Heart left ventricle (tissue), 16 donors: ENCODE results near the gene OGDH. TPM values are rescaled to one million over a fixed set of nuclear protein-coding genes. Genes with fewer than 3 reads are reported as not detected.
A peak's percentile ranks its signal among the peaks of the same experiment; 100 is the strongest.

ENCODE experiments used
- ATAC-seq, 4 donors: fragments of 200-7000 bp; cut with Tn5 transposase; one replicate each; pipeline ENCODE4 v1.9.1; 2020 to 2022; ENCODE audit warnings: moderate library complexity in 4 of 4, mild to moderate bottlenecking in 3 of 4, moderate number of reproducible peaks in 1 of 4
- DNase-seq, 5 donors: peaks; one replicate each; pipeline ENCODE4 v3.0.0-alpha.2; 2020
- H3K27ac ChIP-seq, 12 donors: fragments of 200-600 bp; sonication (generic) in 4 of 12; one replicate each; pipeline versions ENCODE4 v1.5.0 to v1.8.0; 2016 to 2022; ENCODE audit warnings: mild to moderate bottlenecking in 2 of 12
- H3K27me3 ChIP-seq, 9 donors: fragments of 200-600 bp; sonication (generic) in 2 of 9; one replicate each; pipeline versions ENCODE4 v1.5.1 to v1.8.0; 2016 to 2022; ENCODE audit warnings: mild to moderate bottlenecking in 3 of 9
- H3K36me3 ChIP-seq, 9 donors: fragments of 200-600 bp; sonication (generic) in 2 of 9; one replicate each; pipeline versions ENCODE4 v1.5.0 to v1.8.0; 2018 to 2022; ENCODE audit warnings: mild to moderate bottlenecking in 2 of 9
- H3K4me1 ChIP-seq, 12 donors: fragments of 200-600 bp; sonication (generic) in 4 of 12; one replicate each; pipeline versions ENCODE4 v1.5.0 to v1.8.0; 2016 to 2022; ENCODE audit warnings: mild to moderate bottlenecking in 3 of 12
- H3K4me3 ChIP-seq, 12 donors: fragments of 200-600 bp; sonication (generic) in 4 of 12; one replicate each; pipeline versions ENCODE4 v1.5.0 to v1.8.0; 2017 to 2022; ENCODE audit warnings: mild to moderate bottlenecking in 9 of 12, moderate library complexity in 4 of 12
- H3K9me3 ChIP-seq, 12 donors: fragments of 200-600 bp; sonication (generic) in 4 of 12; one replicate each; pipeline versions ENCODE4 v1.5.0 to v1.8.0; 2016 to 2022; ENCODE audit warnings: mild to moderate bottlenecking in 1 of 12
- CTCF ChIP-seq, 12 donors: fragments of 200-600 bp; sonication (generic) in 4 of 12; IDR thresholded peaks; one replicate each; pipeline versions ENCODE4 v1.5.0 to v1.8.0; 2018 to 2022; ENCODE audit warnings: antibody characterized with exemption in 12 of 12, mild to moderate bottlenecking in 5 of 12
- POLR2A ChIP-seq, 2 donors: fragments of 450-650 bp; IDR thresholded peaks; one replicate each; pipeline ENCODE4 v1.6.1; 2017; ENCODE audit warnings: antibody characterized with exemption in 2 of 2, mild to moderate bottlenecking in 2 of 2, moderate library complexity in 2 of 2
- WGBS, 4 donors: extraction: QIAGEN DNeasy Blood & Tissue Kit in 2 of 4; methylation state at CpG; one replicate each; pipeline versions ENCODE4 v1.1.5 to v1.1.7; 2013 to 2018; 5-methylcytosine and 5-hydroxymethylcytosine counted together
- intact Hi-C, 10 donors: fragments of 100-400 bp; cut with DNase I; formaldehyde crosslinking; loops; one replicate each; pipeline versions ENCODE4 v1.11.1 to v1.14.2; 2022
- polyA plus RNA-seq, 2 donors: library from polyadenylated mRNA; stranded (reverse); fragments of 200-250 nt; gene quantifications; one replicate each; pipeline ENCODE4 v1.2.3, GENCODE V29; 2013
- total RNA-seq, 9 donors: library from RNA; depleted of rRNA in 2 of 9; stranded (reverse); fragments of >200 nt in 2 of 9; fragmentation: NEBNext Ultra II Directional in 3 of 9; extraction: Animal tissue kit (Norgen Biotek cat#: 25700) in 3 of 9; gene quantifications; one replicate each; pipeline versions ENCODE4 v1.1.0 to v1.2.4, GENCODE V29; 2016 to 2023
- donor health status: ischemic (EF 13 %, LVEDD 7.1; RV severe dilation, severe dysfunction).
- donor health status: healthy with polysubstance abuse.
- donor health status: DM: no; HTN: yes; CAD: no.
- donor health status: DM: no; HTN: no; CAD: no.
- donor health status: ischemic (EF 25% LVEDD 6.9; RV normal size, moderate dysfunction).
- donor health status: ischemic (EF 25% LVEDD 5.7; RV mildly dilated, moderate dysfunction).
- donor health status: healthy.
- donor health status: DM: yes; HTN: yes; CAD: no.
- donor health status: ischemic (EF 35%, LVEDD 5.7; RV mildly dilated, moderate dysfunction).
- donor health status: nonischemic (EF 11% LVEDD 7.7; RV severe dilation, severe dysfunction).
- donor health status: DM: yes; HTN: yes; CAD: no.
- donor health status: PGD.
- donor health status: ischemic (EF 29% LVEDD 5.4; RV normal size, mild dysfunction).
- donor health status: nonischemic (EF 23%, LVEDD 6.1; RV moderate dilation, normal function).

The OGDH gene
- total and polyA plus RNA-seq, 11 donors = 247 to 789 (median 633) TPM

GRCh38 chr7:44740055-44740454, 133.6 kb downstream of the OGDH start:
- no peak for TF ChIP-seq CTCF (IDR thresholded peaks at IDR 0.05)
- no peak for TF ChIP-seq POLR2A (IDR thresholded peaks at IDR 0.05)
- H3K36me3 ChIP-seq = no peaks in the 10 kb centered on the region
- intact Hi-C loops = loop anchor here in 3 of 10 donors (5.0 to 10.0 kb wide), 2 partner anchors 135 to 138 kb away; partner anchors contain the start of gene OGDH (in 2 of the 3)
- H3K4me1 ChIP-seq = peaks cover 0 to 5% (median 0%) of the 10 kb centered on the region in 12 donors
- peak in 1 of 4 donors; percentile 31 for ATAC-seq
- H3K27ac ChIP-seq = no peak overlapping the region
- WGBS, 4 donors = 89 to 94% (median 92%) methylated on average over 2 of the region's 2 CpGs
- H3K9me3 ChIP-seq = no peaks in the 10 kb centered on the region
- no peak overlapping the region for H3K4me3 ChIP-seq
- no peaks in the 10 kb centered on the region for H3K27me3 ChIP-seq
- no peak for DNase-seq

- Histone ChIP-seq H3K4me1 (peaks cover 0 to 8% (median 3%) of the 10 kb centered on the region in 12 donors), H3K4me3 (no peak overlapping the region), H3K9me3 (no peaks in the 10 kb centered on the region), H3K27me3 (no peaks in the 10 kb centered on the region), H3K36me3 (no peaks in the 10 kb centered on the region), H3K27ac (peak overlapping the region in 2 of 12 donors; percentile 20 to 30)
- intact Hi-C loops = loop anchor here in 3 of 10 donors (5.0 to 10.0 kb wide), 2 partner anchors 139 to 141 kb away; partner anchors contain the start of gene OGDH (in 2 of the 3)
- ATAC-seq = no peak
- no peak for DNase-seq
- WGBS, 4 donors = 46 to 56% (median 50%) methylated on average over 1 of the region's 1 CpG
- TF ChIP-seq CTCF (IDR thresholded peaks at IDR 0.05) = no peak
Measured at GRCh38 chr7:44743750-44744149, 137.3 kb downstream of the OGDH start.

GRCh38 chr7:44748045-44748947, 141.9 kb downstream of the OGDH start, which contains the start of gene ZMIZ2:
TSS of gene ZMIZ2 (plus strand) at chr7:44748847. CDS start at chr7:44756250, 7,403 bp downstream.
- H3K27me3 ChIP-seq = no peaks in the 10 kb centered on the region
- peak within 1 kb of the TSS; percentile 83 to 98 (median 92) for H3K4me3 ChIP-seq
- H3K4me1 ChIP-seq = peaks cover 6 to 49% (median 28%) of the 10 kb centered on the region in 12 donors
- intact Hi-C loops = loop anchor here in 7 of 10 donors (1.0 to 10.0 kb wide), 11 partner anchors 21 to 161 kb away; partner anchors contain the start of genes PPIA (in 6 of the 7), OGDH (in 4 of the 7) and H2AZ2 (in 1 of the 7)
- WGBS, 4 donors = 1 to 17% (median 2%) methylated on average over 5 to 92 of the region's 92 CpGs
- TF ChIP-seq POLR2A (IDR thresholded peaks at IDR 0.05) (peak; percentile 12 to 80), CTCF (IDR thresholded peaks at IDR 0.05) (no peak)
- DNase-seq (peak; percentile 94 to 98 (median 96)), ATAC-seq (peak; percentile 95 to 99 (median 98))
- peak within 1 kb of the TSS; percentile 92 to 100 (median 96) for H3K27ac ChIP-seq
- H3K9me3 ChIP-seq = no peaks in the 10 kb centered on the region
- peaks cover 0 to 11% (median 0%) of the 10 kb centered on the region in 9 donors for H3K36me3 ChIP-seq
